Measurements from ENCODE around the gene NACC2. TPM values are rescaled to one million over a fixed set of nuclear protein-coding genes. Genes with fewer than 3 reads are reported as not detected.

Gene NACC2
- total and polyA plus RNA-seq, 9 of the 15 experiments (the other 6 are each of a cell fraction or from before 2014, with no cell fraction given): 0.70 to 25.1 (median 5.6) TPM

DNA sequence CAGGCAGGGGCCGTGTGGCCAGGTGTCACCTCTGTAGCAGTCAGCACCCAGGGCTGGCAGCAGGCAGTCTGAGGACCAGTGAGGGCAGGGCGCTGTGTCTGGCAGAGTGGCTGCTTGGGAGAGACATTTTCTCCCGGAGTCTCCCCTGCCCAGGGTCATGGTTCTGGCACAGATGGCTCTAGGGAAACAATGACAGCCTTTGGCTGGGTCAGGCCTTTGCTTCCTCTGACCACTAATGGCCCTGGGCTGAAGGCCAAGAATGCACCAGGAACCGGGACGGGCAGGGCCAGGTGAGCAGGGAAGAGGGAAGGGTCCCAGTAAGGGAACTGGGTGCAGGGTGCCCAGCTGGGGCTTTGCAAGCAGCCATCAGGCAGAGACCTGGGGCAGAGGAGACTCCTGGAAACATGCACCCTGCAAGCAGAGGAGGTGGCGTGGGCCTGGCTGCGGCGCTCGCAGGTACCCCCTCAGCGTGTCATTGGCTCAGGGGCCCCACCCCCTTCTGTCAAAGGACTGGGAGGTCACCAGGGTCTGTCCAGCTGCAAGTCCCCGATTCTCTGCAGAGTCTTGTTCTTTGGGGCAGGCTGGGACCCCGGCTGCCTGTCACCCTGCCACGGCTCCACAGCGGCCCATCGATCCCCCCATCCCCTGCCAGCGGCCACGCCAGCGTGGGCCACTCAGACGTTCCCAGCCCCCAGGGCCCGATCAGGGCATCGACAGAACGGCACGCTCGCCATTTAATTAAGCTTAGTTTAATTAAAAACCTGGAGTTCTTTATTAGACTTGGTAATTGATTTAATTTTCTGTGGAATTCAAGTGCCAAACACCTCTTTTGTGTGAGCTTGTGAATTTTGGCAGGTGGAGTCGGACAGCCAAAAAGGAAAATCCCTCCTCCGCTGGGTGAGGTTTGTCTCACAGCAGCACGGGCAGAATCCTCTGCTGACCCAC, 42.5 kb upstream of the NACC2 start:
- Histone ChIP-seq H3K36me3 (ENCODE audit: control insufficient read depth, insufficient read depth, low read length) (no peaks in the 10 kb centered on the region), H3K27ac (ENCODE audit: extremely low read depth, low read depth, low read length) (no peak overlapping the region), H3K4me3 (no peak overlapping the region), H4K20me1 (replicated peaks; ENCODE audit: control insufficient read depth, insufficient read depth, low read length) (peaks cover 2% of the 10 kb centered on the region; the same call in 1 of the 2 replicates), H3K9me3 (replicated peaks; ENCODE audit: control insufficient read depth, insufficient read depth, low read depth, low read length) (no peaks in the 10 kb centered on the region), H3K9me1 (ENCODE audit: control insufficient read depth, insufficient read depth, low read length) (no peaks in the 10 kb centered on the region), H3K27me3 (ENCODE audit: control insufficient read depth in 2 of 2, insufficient read depth in 2 of 2, low read length in 2 of 2) (peaks cover 21 to 43% of the 10 kb centered on the region in 2 experiments), H3K9ac (ENCODE audit: insufficient read depth in 1 of 2, low read depth in 2 of 2, low read length in 2 of 2) (no peak overlapping the region), H2AFZ (ENCODE audit: low read depth, low read length) (no peak overlapping the region), H3K4me1 (replicated peaks in 1 of 2; ENCODE audit: control insufficient read depth in 2 of 2, insufficient read depth in 2 of 2, low read length in 2 of 2) (peaks cover 8 to 40% of the 10 kb centered on the region in 2 experiments; a peak in 4 of 5 replicates), H3K4me2 (ENCODE audit: insufficient read depth, low read length) (no peak overlapping the region), H3K79me2 (ENCODE audit: control insufficient read depth, insufficient read depth, low read length) (no peaks in the 10 kb centered on the region)
- FAIRE-seq (no peak), ATAC-seq (no peak), DNase-seq (ENCODE audit: extremely low read depth in 1 of 4, low spot score in 3 of 4) (no peak)
- intact Hi-C loops (cut with micrococcal nuclease) (no loop called here), in situ Hi-C loops (cut with MboI) (no loop called here)
- ChIA-PET POLR2A (no interaction called here), CTCF (ENCODE audit: low intra/inter-chr PET ratio) (no interaction called here)
- 20% methylated on average over 23 of the region's 27 CpGs for WGBS (ENCODE audit: insufficient coverage, low coverage, missing lambda C conversion rate)
- BruUV-seq (replicated peaks): no TSS peak
- TF ChIP-seq PURB (CRISPR knock-in tag; IDR thresholded peaks at IDR 0.05; ENCODE audit: low read depth) (no peak), NUFIP1 (IDR thresholded peaks at IDR 0.05; ENCODE audit: partially characterized antibody) (no peak), BACH1 (tag; IDR thresholded peaks at IDR 0.05) (no peak), MYC (IDR thresholded peaks at IDR 0.05; ENCODE audit: low read depth, low read length) (no peak), MYC (CRISPR knock-in tag; IDR thresholded peaks at IDR 0.05; ENCODE audit: borderline replicate concordance, low read depth) (no peak), NFE2L1 (tag; IDR thresholded peaks at IDR 0.05; ENCODE audit: borderline replicate concordance, low read depth) (no peak), HMG20A (CRISPR knock-in tag; conservative IDR thresholded peaks at IDR 0.05) (no peak), ZC3H8 (IDR thresholded peaks at IDR 0.05) (no peak), PML (IDR thresholded peaks at IDR 0.05; ENCODE audit: low read length) (no peak), ATF7 (IDR thresholded peaks at IDR 0.05) (no peak), TCF7 (IDR thresholded peaks at IDR 0.05; ENCODE audit: borderline replicate concordance) (no peak), POLR2G (IDR thresholded peaks at IDR 0.05; ENCODE audit: low read depth, low read length) (no peak)
- TF ChIP-seq, protein P1, sequence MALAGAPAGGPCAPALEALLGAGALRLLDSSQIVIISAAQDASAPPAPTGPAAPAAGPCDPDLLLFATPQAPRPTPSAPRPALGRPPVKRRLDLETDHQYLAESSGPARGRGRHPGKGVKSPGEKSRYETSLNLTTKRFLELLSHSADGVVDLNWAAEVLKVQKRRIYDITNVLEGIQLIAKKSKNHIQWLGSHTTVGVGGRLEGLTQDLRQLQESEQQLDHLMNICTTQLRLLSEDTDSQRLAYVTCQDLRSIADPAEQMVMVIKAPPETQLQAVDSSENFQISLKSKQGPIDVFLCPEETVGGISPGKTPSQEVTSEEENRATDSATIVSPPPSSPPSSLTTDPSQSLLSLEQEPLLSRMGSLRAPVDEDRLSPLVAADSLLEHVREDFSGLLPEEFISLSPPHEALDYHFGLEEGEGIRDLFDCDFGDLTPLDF (CRISPR knock-in tag; IDR thresholded peaks at IDR 0.05): no peak

Measured in K562 (cell line).